GM12801 (cell line): ENCODE measurements around the gene MAPK13.

Source experiments
- CTCF ChIP-seq: IDR thresholded peaks from one replicate; pipeline ENCODE4 v1.5.1; 2011; ENCODE audit warnings: control low read depth; ENCODE audit not compliant: insufficient read length; ENCODE audit errors: extremely low read depth

MAPK13 gene

GRCh38 chr6:36170704-36171103, 40.4 kb downstream of the MAPK13 start:
- TF ChIP-seq CTCF, result no peak

GRCh38 chr6:36171573-36171972, 41.3 kb downstream of the MAPK13 start:
- no peak for TF ChIP-seq CTCF

GRCh38 chr6:36177166-36177565, 46.9 kb downstream of the MAPK13 start:
- TF ChIP-seq CTCF, result no peak

GRCh38 chr6:36178544-36178943, 48.2 kb downstream of the MAPK13 start:
- no peak for TF ChIP-seq CTCF

- no peak for TF ChIP-seq CTCF
Measured at GRCh38 chr6:36180126-36180525, 49.8 kb downstream of the MAPK13 start.

- TF ChIP-seq CTCF, result no peak
Measured at GRCh38 chr6:36184311-36184710, 54.0 kb downstream of the MAPK13 start.

GRCh38 chr6:36186199-36186598, 55.9 kb downstream of the MAPK13 start:
- no peak for TF ChIP-seq CTCF

- no peak for TF ChIP-seq CTCF
Measured at GRCh38 chr6:36187446-36187845, 57.1 kb downstream of the MAPK13 start.
